ENCODE measurements around the gene WDR6.

DNA sequence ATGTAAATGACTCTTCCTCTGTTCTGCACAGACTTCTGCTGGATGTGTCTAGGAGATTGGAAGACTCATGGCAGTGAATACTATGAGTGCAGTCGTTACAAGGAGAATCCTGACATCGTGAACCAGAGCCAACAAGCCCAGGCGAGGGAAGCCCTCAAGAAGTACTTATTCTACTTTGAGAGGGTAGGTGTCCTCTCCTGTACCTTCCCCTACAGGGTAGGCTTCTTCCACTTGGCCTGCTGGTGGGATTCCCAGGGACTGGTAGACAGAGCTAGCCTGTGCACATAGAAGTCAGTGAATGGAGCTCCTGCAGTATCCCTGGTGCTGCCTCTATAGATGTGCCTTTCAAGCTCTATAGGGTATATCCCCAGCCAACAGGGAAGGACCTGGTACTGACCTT is 27.7 kb upstream of the WDR6 start:
- TF ChIP-seq GATA2 (IDR thresholded peaks at IDR 0.05; ENCODE audit: low read depth, low read length) (no peak), GATA3 (IDR thresholded peaks at IDR 0.05; ENCODE audit: low read depth, low read length) (no peak)
